Keratinocyte (primary cell): ENCODE results near the gene ANKFN1.

Experiments
- CTCF ChIP-seq, 3 experiments: IDR thresholded peaks in 1 of 3; conservative IDR thresholded peaks in 1 of 3; optimal IDR thresholded peaks in 1 of 3; 2 replicates in 2 of 3; 3 replicates in 1 of 3; pipeline versions ENCODE3 to v1.5.1; 2011; ENCODE audit warnings: low read length in 3 of 3, mild to moderate bottlenecking in 3 of 3, moderate library complexity in 2 of 3, control low read depth in 1 of 3, inconsistent platforms in 1 of 3; ENCODE audit not compliant: insufficient read depth in 2 of 3; ENCODE audit errors: extremely low read depth in 1 of 3
- EZH2 ChIP-seq: IDR thresholded peaks from one replicate; pipeline ENCODE4 v1.6.1; 2012; ENCODE audit warnings: inconsistent platforms, mild to moderate bottlenecking, low read length, moderate library complexity

GRCh38 chr17:56320443-56320842 is 167.2 kb downstream of the ANKFN1 start:
- TF ChIP-seq CTCF (optimal IDR thresholded peaks at IDR 0.05 in 1 of 3, IDR thresholded peaks at IDR 0.05 in 1 of 3, conservative IDR thresholded peaks at IDR 0.05 in 1 of 3; ENCODE audit: extremely low read depth in 1 of 3, insufficient read depth in 2 of 3, low read length in 3 of 3) (no peak), EZH2 (no peak)
